NCI-H2081 (cell line): ENCODE results near the gene TTLL9.
"Not testable (repeated sequence)": the region's sequence is repeated elsewhere in the genome, so short reads cannot be mapped to it uniquely, and the experiment has no call there.

Experiments used
- DNase-seq, 2 experiments: peaks; one replicate each; lab custom pipeline; 2025; lab: John Stamatoyannopoulos, UW

Gene TTLL9

DNA sequence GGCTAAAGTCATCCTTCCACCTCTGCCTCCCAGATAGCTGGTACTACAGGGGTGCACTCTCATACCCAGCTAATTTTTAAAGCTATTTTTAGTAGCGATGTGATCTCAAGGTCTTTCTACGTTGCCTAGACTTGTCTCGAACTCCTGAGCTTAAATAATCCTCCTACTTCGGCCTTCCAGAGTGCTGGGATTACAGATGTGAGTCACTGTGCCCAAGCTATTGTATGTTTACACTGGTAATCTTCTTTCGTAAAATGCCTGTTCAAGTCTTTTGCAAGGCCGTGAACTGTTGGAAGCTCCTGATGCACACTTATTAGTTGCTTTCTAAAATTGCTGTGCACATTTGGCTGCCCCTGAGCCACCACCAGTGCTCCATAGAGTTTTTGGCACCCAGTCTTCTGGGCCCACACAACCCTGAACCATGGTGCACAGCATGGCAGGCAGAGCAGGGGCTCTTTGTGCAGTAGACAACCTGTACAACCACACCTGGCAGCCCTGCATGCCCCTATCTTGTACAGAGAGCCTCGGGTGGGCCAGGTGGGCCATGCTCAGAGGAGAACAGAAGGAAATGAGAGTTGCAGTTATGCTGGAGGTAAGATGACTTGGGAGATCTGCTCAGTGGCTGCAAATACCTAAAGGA is 48.2 kb downstream of the TTLL9 start:
- no peak for DNase-seq

GRCh38 chr20:31919410-31920155 is 49.1 kb downstream of the TTLL9 start:
- DNase-seq: no peak

GRCh38 chr20:31920275-31920855 is 49.9 kb downstream of the TTLL9 start:
- DNase-seq: no peak

GRCh38 chr20:31921480-31921879 is 51.0 kb downstream of the TTLL9 start:
- not testable (repeated sequence) for DNase-seq

DNA sequence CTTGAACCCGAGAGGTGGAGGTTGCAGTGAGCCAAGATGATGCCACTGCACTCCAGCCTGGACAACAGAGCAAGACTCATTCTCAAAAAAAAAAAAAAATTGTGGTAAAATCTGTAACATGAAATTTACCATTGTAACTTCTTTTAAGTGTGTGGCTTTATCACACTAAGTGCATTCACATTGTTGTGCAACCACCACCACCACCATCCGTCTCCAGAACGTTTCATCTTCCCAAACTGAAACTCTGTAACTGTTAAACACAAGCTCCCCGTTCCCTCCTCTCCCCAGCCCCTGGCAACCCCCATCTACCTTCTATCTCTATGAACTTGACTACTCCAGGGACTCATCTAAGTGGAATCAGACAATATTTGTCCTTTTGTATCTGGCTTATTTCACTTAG is 51.7 kb downstream of the TTLL9 start:
- no peak for DNase-seq

DNA sequence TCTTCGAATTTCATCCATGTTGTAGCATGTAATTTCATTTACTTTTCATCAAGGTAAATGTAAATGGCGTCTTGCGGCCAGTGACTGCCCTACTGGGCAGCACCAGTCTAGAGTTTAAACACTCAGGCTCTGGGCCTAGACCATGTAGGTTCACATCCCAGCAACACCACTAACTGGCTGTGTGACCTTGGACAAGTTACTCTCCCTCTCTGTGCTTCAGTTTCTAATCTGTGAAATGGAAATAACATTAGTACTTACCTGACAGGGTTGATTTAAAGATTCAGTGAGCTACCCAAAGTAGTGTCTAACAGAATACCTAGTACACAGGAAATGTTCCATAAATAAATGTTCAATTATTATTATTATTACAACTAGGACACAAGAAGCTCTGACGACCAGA is 52.2 kb downstream of the TTLL9 start:
- no peak for DNase-seq

GRCh38 chr20:31923388-31924331 is 53.2 kb downstream of the TTLL9 start:
- DNase-seq: no peak

GRCh38 chr20:31924561-31924960 is 54.1 kb downstream of the TTLL9 start:
- no peak for DNase-seq

- no peak for DNase-seq
These were observed 55.2 kb downstream of the TTLL9 start for GRCh38 chr20:31925631-31926030.

DNA sequence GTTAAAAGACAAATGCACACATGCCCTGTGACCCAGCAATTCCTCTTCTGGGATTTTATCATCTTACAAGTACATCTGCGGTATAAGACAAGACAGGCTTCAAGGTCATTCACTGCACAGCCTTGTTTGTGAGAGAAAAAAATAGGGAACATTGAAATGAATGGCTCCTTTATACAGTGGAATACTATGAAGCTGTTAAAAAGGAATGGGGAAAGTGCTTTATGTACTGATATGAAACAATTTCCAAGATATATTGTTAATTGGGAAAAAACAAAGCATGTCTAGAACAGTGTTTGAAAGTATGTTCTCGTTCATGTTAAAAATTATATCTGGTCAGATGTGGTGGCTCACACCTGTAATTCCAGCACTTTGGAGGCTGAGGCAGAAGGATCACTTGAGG is 56.1 kb downstream of the TTLL9 start:
- DNase-seq: no peak

- DNase-seq: peak in 1 of 2 experiments; percentile 55
These were observed 57.3 kb downstream of the TTLL9 start for GRCh38 chr20:31927627-31928159.

GRCh38 chr20:31929631-31930030 is 59.2 kb downstream of the TTLL9 start:
- not testable (repeated sequence) for DNase-seq

DNA sequence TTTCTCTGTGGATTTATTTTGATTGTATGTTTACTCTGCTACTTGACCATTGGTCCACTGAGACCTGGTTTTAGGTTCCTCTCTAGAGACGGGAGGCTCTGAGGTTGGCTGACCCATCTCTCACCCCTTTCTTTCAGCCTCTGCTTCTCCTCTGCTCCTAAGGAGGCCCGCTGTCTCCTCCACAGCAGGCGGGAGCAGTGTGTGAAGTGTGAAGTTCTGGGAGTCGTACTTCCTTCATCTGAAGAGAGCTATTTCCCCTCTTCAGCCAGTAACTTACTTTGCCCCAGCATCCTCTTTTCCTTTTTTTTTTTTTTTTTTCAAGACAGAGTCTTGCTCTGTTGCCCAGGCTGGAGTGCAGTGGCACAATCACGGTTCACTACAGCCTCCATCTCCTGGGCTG is 60.3 kb downstream of the TTLL9 start:
- DNase-seq: no peak

DNA sequence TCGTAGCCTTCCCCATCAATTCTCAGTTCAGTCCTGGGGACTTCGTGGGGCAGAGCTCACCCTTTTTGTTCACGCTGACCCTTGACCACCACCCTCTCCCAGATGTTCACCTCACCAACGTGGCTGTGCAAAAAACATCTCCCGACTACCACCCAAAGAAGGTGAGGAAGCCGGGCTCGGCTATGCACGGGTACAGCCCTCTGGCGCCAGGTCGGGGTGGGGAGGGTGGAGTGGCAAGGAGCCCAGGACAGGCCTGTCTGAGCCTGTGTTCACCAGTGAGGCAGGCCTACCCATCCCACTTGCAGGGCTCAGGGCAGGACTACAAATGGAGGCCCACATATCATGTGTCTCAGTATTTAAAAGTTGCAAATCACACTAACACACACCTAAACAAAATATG is 63.3 kb downstream of the TTLL9 start:
- DNase-seq: no peak

- DNase-seq: no peak
These were observed 64.1 kb downstream of the TTLL9 start for GRCh38 chr20:31934491-31934890.

DNA sequence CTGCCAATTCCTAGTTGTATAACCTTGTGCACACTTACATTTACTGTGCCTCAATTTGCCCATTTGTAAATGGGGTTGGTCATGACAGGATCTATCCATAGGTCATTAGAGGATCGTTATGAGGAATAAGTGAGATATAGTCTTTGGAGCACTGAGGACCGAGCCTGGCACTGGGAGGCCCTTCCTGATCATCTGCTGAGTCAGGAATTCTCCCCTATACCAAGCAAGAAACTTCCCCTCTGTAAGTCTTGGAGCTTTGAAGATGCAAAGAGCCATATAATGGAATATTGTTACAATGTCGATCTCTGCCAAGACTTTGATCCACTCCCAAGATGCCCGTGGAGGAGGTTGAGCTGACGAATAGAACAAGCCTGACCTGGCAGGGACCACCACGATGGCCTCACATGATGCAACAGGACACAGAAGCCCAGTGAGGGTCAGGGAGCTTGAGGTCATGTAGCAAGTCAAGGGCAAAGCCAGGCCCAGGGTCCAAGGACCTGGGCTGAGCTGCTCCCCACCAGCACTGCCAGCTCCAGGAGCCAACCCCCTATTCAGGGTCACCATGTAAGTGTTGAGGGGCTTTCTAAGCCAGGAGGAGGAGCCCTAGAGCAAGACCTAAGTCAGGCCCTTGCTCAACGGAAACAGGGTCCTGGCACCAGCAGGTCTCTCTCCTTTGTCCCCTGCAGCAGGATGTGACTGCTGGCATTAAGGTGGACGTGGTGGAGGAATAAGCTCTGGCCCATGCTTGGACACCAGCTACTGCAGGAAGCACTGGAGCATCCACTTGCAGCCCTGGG is 64.7 kb downstream of the TTLL9 start:
- DNase-seq: no peak

- DNase-seq: no peak
These were observed 66.0 kb downstream of the TTLL9 start for GRCh38 chr20:31936420-31936819.

- no peak for DNase-seq
These were observed 67.4 kb downstream of the TTLL9 start for GRCh38 chr20:31937820-31938219.

DNA sequence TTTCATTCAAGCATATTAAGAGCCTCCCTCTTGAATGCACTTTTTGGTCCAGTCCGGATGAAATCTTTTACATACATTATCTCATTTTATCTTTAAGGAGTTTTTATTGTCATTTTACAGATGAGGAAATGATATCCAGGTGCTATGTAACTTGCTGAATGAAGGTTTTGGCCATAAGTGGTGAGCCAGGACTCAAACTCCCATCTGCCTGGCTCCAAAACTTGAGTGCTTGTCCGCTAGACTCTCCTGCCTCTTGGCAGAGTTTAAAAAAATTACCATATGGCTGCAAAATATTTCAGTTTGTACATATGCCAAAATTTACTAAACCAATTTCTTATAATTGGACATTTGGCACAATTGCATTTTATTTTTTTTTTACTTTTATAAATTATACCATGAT is 69.2 kb downstream of the TTLL9 start:
- no peak for DNase-seq

DNA sequence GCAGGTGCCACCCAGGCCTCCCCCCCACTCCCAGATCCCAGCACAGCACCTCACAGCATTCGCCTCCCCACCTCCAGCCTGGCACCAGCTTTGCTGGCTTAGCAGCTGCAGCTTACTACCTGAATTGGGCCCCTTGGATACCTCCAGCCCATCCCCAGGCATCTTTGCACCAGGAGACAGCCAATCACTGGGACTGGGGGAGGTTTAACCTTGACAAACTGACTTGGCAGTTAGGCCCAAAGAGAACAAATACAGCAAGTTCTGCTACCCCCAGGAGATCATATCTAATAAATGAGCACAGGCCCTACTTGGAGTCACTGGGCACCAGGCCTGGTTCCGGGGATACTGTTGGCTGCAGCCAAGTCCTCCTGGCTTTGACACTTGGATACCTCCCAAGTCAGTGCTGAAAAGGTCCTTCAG is 72.6 kb downstream of the TTLL9 start:
- DNase-seq: peak; percentile 15 to 27

- no peak for DNase-seq
These were observed 74.9 kb downstream of the TTLL9 start for GRCh38 chr20:31945319-31945718.
